HCT116 (cell line): ENCODE measurements around the gene UBE2O. TPM values are rescaled to one million over a fixed set of nuclear protein-coding genes. Genes with fewer than 3 reads are reported as not detected.

Experiments
- ATAC-seq: fragments of 200-7000 bp; cut with Tn5 transposase; 2 replicates; pipeline ENCODE4 v1.9.1; 2020; ENCODE audit warnings: mild to moderate bottlenecking, moderate library complexity
- BruUV-seq: library from RNA; stranded (reverse); fragments of 400-500 nt; replicated peaks from 2 replicates; lab custom pipeline; 2021; lab: Mats Ljungman, UMichigan
- CTCF ChIA-PET: fragments of 300-600 bp; sonication (Branson Sonifier 250); formaldehyde crosslinking; loops from one replicate; lab custom pipeline; 2021; ENCODE audit warnings: antibody characterized with exemption; lab: Charles Lee
- POLR2A ChIA-PET: fragments of 300-600, 350-600 bp; sonication (Branson Sonifier 250); formaldehyde crosslinking; loops from one replicate; lab custom pipeline; 2021; ENCODE audit warnings: antibody characterized with exemption; lab: Charles Lee
- RAD21 ChIA-PET, 2 experiments: fragments of 300-600 bp; sonication (Branson Sonifier 250); formaldehyde crosslinking; loops; one replicate each; lab custom pipeline; 2023; ENCODE audit warnings: low total read pairs in 2 of 2; ENCODE audit not compliant: uncharacterized antibody in 2 of 2, unreplicated experiment in 2 of 2, low non-redundant PET in 1 of 2; lab: Charles Lee
- DNase-seq: peaks from one replicate; pipeline ENCODE4 v3.0.0-alpha.2; 2010; ENCODE audit warnings: low read depth, low spot score
- H2AFZ ChIP-seq: fragments of 200-600 bp; shearing (Covaris generic), sonication (generic); 2 replicates; pipeline ENCODE4 v1.6.1; 2017; ENCODE audit warnings: low read depth, mixed run types, mixed read lengths, antibody characterized with exemption, low read length; ENCODE audit not compliant: poor library complexity, severe bottlenecking
- H3K27ac ChIP-seq: 2 replicates; pipeline ENCODE4 v1.5.1; 2012; ENCODE audit warnings: low read depth, low read length
- H3K27me3 ChIP-seq: fragments of 200-600 bp; sonication (generic); 2 replicates; pipeline ENCODE4 v1.6.1; 2016; ENCODE audit warnings: mixed run types, low read length, mixed read lengths; ENCODE audit not compliant: insufficient read depth
- H3K36me3 ChIP-seq, 2 experiments: fragments of 200-500 bp in 1 of 2; fragments of 200-600 bp in 1 of 2; sonication (Bioruptor generic) in 1 of 2; sonication (generic) in 1 of 2; 2 replicates each; pipeline versions ENCODE4 v1.5.1 to v1.6.1; 2014 to 2016; ENCODE audit warnings: low read length in 2 of 2, inconsistent platforms in 1 of 2, mixed read lengths in 1 of 2, mixed run types in 1 of 2; ENCODE audit not compliant: insufficient read depth in 2 of 2, control insufficient read depth in 1 of 2
- H3K4me1 ChIP-seq, 2 experiments: fragments of 200-600 bp in 1 of 2; sonication (generic) in 1 of 2; 2 replicates each; pipeline versions ENCODE4 v1.5.1 to v1.6.1; 2012 to 2017; ENCODE audit warnings: low read length in 2 of 2, inconsistent platforms in 1 of 2, mild to moderate bottlenecking in 1 of 2, mixed read lengths in 1 of 2, mixed run types in 1 of 2, moderate library complexity in 1 of 2; ENCODE audit not compliant: insufficient read depth in 2 of 2, control insufficient read depth in 1 of 2
- H3K4me2 ChIP-seq: fragments of 200-600 bp; sonication (generic); 2 replicates; pipeline ENCODE4 v1.6.1; 2017; ENCODE audit warnings: mixed run types, low read length, mixed read lengths
- H3K4me3 ChIP-seq, 2 experiments: fragments of 200-600 bp in 1 of 2; sonication (generic) in 1 of 2; replicated peaks in 1 of 2; 2 replicates each; pipeline ENCODE4 v1.5.1; 2011 to 2016; ENCODE audit warnings: low read length in 2 of 2, control low read depth in 1 of 2, low read depth in 1 of 2, mild to moderate bottlenecking in 1 of 2, mixed read lengths in 1 of 2, mixed run types in 1 of 2
- H3K79me2 ChIP-seq: fragments of 200-600 bp; sonication (generic); 2 replicates; pipeline ENCODE4 v1.6.1; 2017; ENCODE audit warnings: mild to moderate bottlenecking, mixed run types, low read length, moderate library complexity, mixed read lengths; ENCODE audit not compliant: insufficient read depth
- H3K9ac ChIP-seq: fragments of 200-600 bp; sonication (generic); 2 replicates; pipeline ENCODE4 v1.6.1; 2016; ENCODE audit warnings: low read length, mixed read lengths
- H3K9me2 ChIP-seq: fragments of 200-600 bp; sonication (generic), shearing (Covaris generic); 2 replicates; pipeline ENCODE4 v1.6.1; 2017; ENCODE audit warnings: mixed run types, mild to moderate bottlenecking, moderate library complexity; ENCODE audit not compliant: insufficient read depth
- H3K9me3 ChIP-seq, 2 experiments: fragments of 200-500 bp in 1 of 2; fragments of 200-600 bp in 1 of 2; sonication (Bioruptor generic) in 1 of 2; sonication (generic) in 1 of 2; 2 replicates each; pipeline ENCODE4 v1.6.1; 2014 to 2017; ENCODE audit warnings: low read length in 2 of 2, mixed read lengths in 2 of 2, inconsistent platforms in 1 of 2, low read depth in 1 of 2, mild to moderate bottlenecking in 1 of 2, mixed run types in 1 of 2, moderate library complexity in 1 of 2; ENCODE audit not compliant: control insufficient read depth in 1 of 2, insufficient read depth in 1 of 2
- H4K20me1 ChIP-seq: fragments of 200-600 bp; sonication (generic), shearing (Covaris generic); 2 replicates; pipeline ENCODE4 v1.6.1; 2017; ENCODE audit warnings: mixed run types, mild to moderate bottlenecking, moderate library complexity; ENCODE audit not compliant: insufficient read depth
- ATF3 ChIP-seq: IDR thresholded peaks from 2 replicates; pipeline ENCODE4 v1.6.1; 2012
- CEBPB ChIP-seq: IDR thresholded peaks from 2 replicates; pipeline ENCODE4 v1.6.1; 2012; ENCODE audit warnings: low read depth
- CTCF ChIP-seq, 3 experiments: fragments of 200-600 bp in 1 of 3; sonication (generic) in 1 of 3; IDR thresholded peaks in 2 of 3; conservative IDR thresholded peaks in 1 of 3; 2 replicates each; pipeline ENCODE4 v1.5.1; 2012 to 2017; ENCODE audit warnings: low read depth in 2 of 3, low read length in 2 of 3, antibody characterized with exemption in 1 of 3, borderline replicate concordance in 1 of 3, control low read depth in 1 of 3, mild to moderate bottlenecking in 1 of 3, mixed read lengths in 1 of 3, mixed run types in 1 of 3, moderate library complexity in 1 of 3; ENCODE audit not compliant: insufficient read depth in 1 of 3
- EGR1 ChIP-seq: IDR thresholded peaks from 2 replicates; pipeline ENCODE4 v1.6.1; 2012; ENCODE audit warnings: low read depth
- ELF1 ChIP-seq: IDR thresholded peaks from 2 replicates; pipeline ENCODE4 v1.6.1; 2012; ENCODE audit warnings: low read depth, borderline replicate concordance
- EZH2 ChIP-seq: fragments of 200-600 bp; sonication (generic); IDR thresholded peaks from 2 replicates; pipeline ENCODE4 v1.6.1; 2017; ENCODE audit warnings: antibody characterized with exemption, mixed run types
- MAX ChIP-seq: IDR thresholded peaks from 2 replicates; pipeline ENCODE4 v1.6.1; 2012
- POLR2AphosphoS5 ChIP-seq: IDR thresholded peaks from 2 replicates; pipeline ENCODE4 v1.6.1; 2011; ENCODE audit warnings: mild to moderate bottlenecking, low read depth, low read length, moderate library complexity
- RAD21 ChIP-seq: IDR thresholded peaks from 2 replicates; pipeline ENCODE4 v1.6.1; 2012; ENCODE audit warnings: low read depth, mild to moderate bottlenecking
- SP1 ChIP-seq: IDR thresholded peaks from 2 replicates; pipeline ENCODE4 v1.6.1; 2012; ENCODE audit warnings: low read depth
- TCF7L2 ChIP-seq: IDR thresholded peaks from 2 replicates; pipeline ENCODE4 v1.7.0; 2011; ENCODE audit warnings: borderline replicate concordance, inconsistent platforms; ENCODE audit not compliant: insufficient read depth, insufficient read length; ENCODE audit errors: extremely low read depth
- ZBTB33 ChIP-seq: IDR thresholded peaks from 2 replicates; pipeline ENCODE4 v1.6.1; 2011; ENCODE audit warnings: mild to moderate bottlenecking, low read length, moderate library complexity; ENCODE audit not compliant: insufficient replicate concordance; ENCODE audit errors: extremely low read depth
- ZFX ChIP-seq: fragments of 450-650 bp; IDR thresholded peaks from 2 replicates; pipeline ENCODE4 v1.6.1; 2017
- intact Hi-C: fragments of 100-400 bp; cut with micrococcal nuclease; formaldehyde crosslinking; loops from 2 replicates; pipeline ENCODE4 v1.10.0; 2022
- total RNA-seq: library from RNA; stranded (reverse); gene quantifications from one replicate; pipeline ENCODE4 v1.2.1, GENCODE V29; 2021; ENCODE audit not compliant: unreplicated experiment

Gene UBE2O
- total RNA-seq, 1 experiment from 2014 or later = 59.1 TPM

DNA sequence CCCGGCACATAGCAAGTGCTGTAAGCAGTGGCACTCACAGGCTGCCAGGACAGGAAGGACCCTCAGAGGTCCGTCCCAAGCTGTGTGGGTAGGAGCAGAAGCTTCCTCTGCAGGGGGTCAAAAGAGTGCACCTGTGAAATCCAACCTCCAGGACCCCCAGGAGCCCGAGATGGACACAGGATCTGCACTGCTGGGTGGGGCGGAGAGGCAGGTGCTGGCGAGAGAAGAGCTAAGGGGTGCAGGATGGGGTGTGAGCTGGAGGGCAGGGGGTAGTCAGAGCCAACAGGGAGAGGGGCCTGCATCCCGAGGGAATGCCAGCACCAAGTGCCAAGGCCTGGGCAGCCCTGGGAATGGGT, 13.8 kb upstream of the UBE2O start:
- Histone ChIP-seq H3K9ac (no peak overlapping the region), H3K4me2 (no peak overlapping the region), H3K4me3 (no peak overlapping the region), H3K79me2 (no peaks in the 10 kb centered on the region), H3K4me1 (peaks cover 0 to 10% of the 10 kb centered on the region in 2 experiments; a peak in 2 of 4 replicates), H3K9me3 (no peaks in the 10 kb centered on the region), H2AFZ (no peak overlapping the region), H4K20me1 (no peaks in the 10 kb centered on the region), H3K9me2 (no peaks in the 10 kb centered on the region), H3K27ac (no peak overlapping the region), H3K36me3 (peaks cover 0 to 6% of the 10 kb centered on the region in 2 experiments; a peak in 2 of 4 replicates), H3K27me3 (no peaks in the 10 kb centered on the region)
- BruUV-seq = no TSS peak
- intact Hi-C loops = loop anchor here (1.0 kb wide), 2 partner anchors 35 to 40 kb away; partner anchors contain the start of gene RHBDF2
- CTCF ChIA-PET = interaction anchor here (1.1 to 2.5 kb wide), 4 partner anchors 9 to 56 kb away, joined by 3 to 15 read pairs (median 10); partner anchors contain the start of gene RHBDF2
- DNase-seq (no peak), ATAC-seq (no peak)
- POLR2A ChIA-PET = interaction anchor here (0.6 to 1.3 kb wide), 3 partner anchors 13 to 822 kb away, joined by 3 read pairs; partner anchors contain the start of gene UBE2O
- TF ChIP-seq EZH2 (no peak), POLR2AphosphoS5 (no peak), CTCF (IDR thresholded peaks at IDR 0.05 in 2 of 3, conservative IDR thresholded peaks at IDR 0.05 in 1 of 3; ENCODE audit: borderline replicate concordance in 1 of 3, insufficient read depth in 1 of 3, low read depth in 2 of 3, low read length in 2 of 3) (no peak), ZFX (no peak), SP1 (no peak), MAX (no peak), CEBPB (no peak), ATF3 (no peak), ELF1 (no peak), EGR1 (no peak), ZBTB33 (no peak), RAD21 (no peak), TCF7L2 (no peak)
- RAD21 ChIA-PET = interaction anchor here in 1 of 2 experiments (0.9 to 1.0 kb wide), 2 partner anchors 39 to 40 kb away, joined by 3 to 4 read pairs; no protein-coding TSS in a partner anchor
